Adrenal gland (tissue), 12 donors: ENCODE results near the gene LAPTM5. TPM values are rescaled to one million over a fixed set of nuclear protein-coding genes. Genes with fewer than 3 reads are reported as not detected.

ENCODE experiments used
- DNase-seq, 7 donors: peaks; one replicate each; pipeline ENCODE4 v3.0.0-alpha.2; 2019 to 2020
- H3K27ac ChIP-seq, 5 donors: fragments of 200-600 bp; sonication (generic) in 4 of 5; 1 replicate in 3 of 5; 2 replicates in 2 of 5; pipeline versions ENCODE4 v1.5.1 to v1.8.0; 2016 to 2020; ENCODE audit warnings: mild to moderate bottlenecking in 1 of 5
- H3K27me3 ChIP-seq: fragments of 200-600 bp; 2 replicates; pipeline ENCODE4 v1.8.0; 2021
- H3K36me3 ChIP-seq, 2 donors: fragments of 200-600 bp; replicated peaks in 1 of 2; 1 replicate in 1 of 2; 2 replicates in 1 of 2; pipeline versions ENCODE4 v1.5.1 to v1.8.0; 2018 to 2022
- H3K4me1 ChIP-seq, 2 donors: fragments of 200-600 bp; replicated peaks in 1 of 2; 1 replicate in 1 of 2; 2 replicates in 1 of 2; pipeline versions ENCODE4 v1.5.1 to v1.8.0; 2018 to 2021
- H3K4me3 ChIP-seq, 4 donors: fragments of 200-600 bp; sonication (generic) in 3 of 4; one replicate each; pipeline ENCODE4 v1.5.1; 2016 to 2018
- H3K9me3 ChIP-seq, 3 donors: fragments of 200-600 bp; sonication (generic) in 1 of 3; replicated peaks in 1 of 3; 1 replicate in 2 of 3; 2 replicates in 1 of 3; pipeline versions ENCODE4 v1.5.1 to v1.8.0; 2016 to 2021
- POLR2A ChIP-seq, 2 donors: fragments of 450-650 bp; IDR thresholded peaks; one replicate each; pipeline ENCODE4 v1.6.1; 2017; ENCODE audit warnings: antibody characterized with exemption in 2 of 2, mild to moderate bottlenecking in 2 of 2, moderate library complexity in 1 of 2
- WGBS, 4 donors: extraction: QIAGEN DNeasy Blood & Tissue Kit in 2 of 4; methylation state at CpG; one replicate each; pipeline versions ENCODE4 v1.1.5 to v1.1.7; 2013 to 2017; 5-methylcytosine and 5-hydroxymethylcytosine counted together
- intact Hi-C, 2 donors: fragments of 100-400 bp; cut with DNase I; formaldehyde crosslinking; loops; one replicate each; pipeline versions ENCODE4 v1.14.1 to v1.15.0; 2022 to 2023
- polyA plus RNA-seq, 3 donors: library from polyadenylated mRNA; stranded (reverse); fragments of 200-250 nt in 2 of 3; fragments of 350-450 nt in 1 of 3; fragmentation: Illumina TruSeq in 1 of 3; extraction: RNeasy Lipid Tissue Mini Kit (QIAGEN cat#74804) in 1 of 3; gene quantifications; one replicate each; pipeline ENCODE4 v1.2.3, GENCODE V29; 2013 to 2014
- total RNA-seq, 9 donors: library from RNA; depleted of rRNA in 4 of 9; stranded (reverse); fragments of >200 nt in 4 of 9; fragments of 120-200 nt in 1 of 9; fragmentation: NEBNext Ultra II Directional in 1 of 9; extraction: Animal tissue kit (Norgen Biotek cat#: 25700) in 1 of 9; gene quantifications; one replicate each; pipeline versions ENCODE4 v1.1.0 to v1.2.4, GENCODE V29; 2013 to 2023
- TF ChIP-seq, protein P1 (sequence below), 6 experiments: fragments of 450-650 bp in 4 of 6; fragments of 200-600 bp in 2 of 6; sonication (generic) in 1 of 6; IDR thresholded peaks; 1 replicate in 5 of 6; 2 replicates in 1 of 6; pipeline versions ENCODE4 v1.5.1 to v1.8.0; 2016 to 2021; ENCODE audit warnings: antibody characterized with exemption in 6 of 6, mild to moderate bottlenecking in 2 of 6, moderate library complexity in 1 of 6
- donor health status: healthy with polysubstance abuse.
- donor health status: Bipolar disorder and iron deficiency.
- donor health status: DM: yes; HTN: yes; CAD: no.
- donor health status: DM: no; HTN: no; CAD: no.
- donor health status: DM: no; HTN: no; CAD: no.
- donor health status: DM: yes; HTN: yes; CAD: no.

The LAPTM5 gene
- total and polyA plus RNA-seq, 12 donors: 7.8 to 177 (median 109) TPM

DNA sequence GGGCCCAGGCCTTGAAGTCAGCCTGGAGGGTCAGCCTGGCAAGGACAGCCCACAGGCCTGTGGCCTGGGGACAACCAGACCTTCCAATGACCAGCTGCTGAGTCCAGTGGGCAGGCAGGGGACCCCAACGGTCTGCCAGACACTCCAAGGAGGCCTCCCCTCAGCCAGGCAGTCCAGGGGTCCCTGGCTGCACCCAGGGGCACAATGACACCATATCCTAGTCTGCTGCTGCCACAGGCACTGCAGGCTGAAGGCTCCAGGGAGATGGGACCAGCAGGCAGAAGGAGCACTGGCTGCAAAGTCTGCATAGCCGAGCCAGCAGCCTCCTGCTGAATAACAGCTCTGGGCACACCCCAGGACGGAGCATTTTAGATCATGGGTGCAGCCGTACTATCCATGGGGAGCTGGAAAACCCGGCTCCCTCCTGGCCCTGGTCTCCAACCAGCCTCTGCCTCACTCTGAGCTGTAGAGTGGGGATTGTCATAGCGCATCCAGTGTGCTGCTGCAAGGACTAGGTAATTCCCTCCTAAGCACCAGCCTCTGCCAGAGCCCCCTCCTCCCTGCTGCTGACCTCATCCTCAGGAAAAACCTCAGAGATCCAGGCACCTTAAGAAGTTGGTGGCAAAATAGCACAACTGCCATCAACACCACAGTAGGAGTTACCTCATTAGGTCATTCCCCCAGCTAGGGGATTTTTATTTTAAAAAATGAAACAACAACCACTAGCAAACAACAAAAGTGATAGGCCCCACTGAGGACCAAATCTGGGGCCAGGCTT lies 4.8 kb upstream of the LAPTM5 start:
- no peaks in the 10 kb centered on the region for H3K27me3 ChIP-seq
- WGBS, 4 donors: 90 to 100% (median 94%) methylated on average over 1 to 6 of the region's 6 CpGs
- H3K4me3 ChIP-seq: no peak overlapping the region
- no peaks in the 10 kb centered on the region for H3K36me3 ChIP-seq
- intact Hi-C loops: no loop called here
- DNase-seq: no peak
- TF ChIP-seq, protein P1, sequence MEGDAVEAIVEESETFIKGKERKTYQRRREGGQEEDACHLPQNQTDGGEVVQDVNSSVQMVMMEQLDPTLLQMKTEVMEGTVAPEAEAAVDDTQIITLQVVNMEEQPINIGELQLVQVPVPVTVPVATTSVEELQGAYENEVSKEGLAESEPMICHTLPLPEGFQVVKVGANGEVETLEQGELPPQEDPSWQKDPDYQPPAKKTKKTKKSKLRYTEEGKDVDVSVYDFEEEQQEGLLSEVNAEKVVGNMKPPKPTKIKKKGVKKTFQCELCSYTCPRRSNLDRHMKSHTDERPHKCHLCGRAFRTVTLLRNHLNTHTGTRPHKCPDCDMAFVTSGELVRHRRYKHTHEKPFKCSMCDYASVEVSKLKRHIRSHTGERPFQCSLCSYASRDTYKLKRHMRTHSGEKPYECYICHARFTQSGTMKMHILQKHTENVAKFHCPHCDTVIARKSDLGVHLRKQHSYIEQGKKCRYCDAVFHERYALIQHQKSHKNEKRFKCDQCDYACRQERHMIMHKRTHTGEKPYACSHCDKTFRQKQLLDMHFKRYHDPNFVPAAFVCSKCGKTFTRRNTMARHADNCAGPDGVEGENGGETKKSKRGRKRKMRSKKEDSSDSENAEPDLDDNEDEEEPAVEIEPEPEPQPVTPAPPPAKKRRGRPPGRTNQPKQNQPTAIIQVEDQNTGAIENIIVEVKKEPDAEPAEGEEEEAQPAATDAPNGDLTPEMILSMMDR (IDR thresholded peaks at IDR 0.05): no peak
- no peak for TF ChIP-seq POLR2A (IDR thresholded peaks at IDR 0.05)
- no peak overlapping the region for H3K27ac ChIP-seq
- H3K4me1 ChIP-seq: peaks cover 8 to 13% of the 10 kb centered on the region in 2 donors
- H3K9me3 ChIP-seq: no peaks in the 10 kb centered on the region

DNA sequence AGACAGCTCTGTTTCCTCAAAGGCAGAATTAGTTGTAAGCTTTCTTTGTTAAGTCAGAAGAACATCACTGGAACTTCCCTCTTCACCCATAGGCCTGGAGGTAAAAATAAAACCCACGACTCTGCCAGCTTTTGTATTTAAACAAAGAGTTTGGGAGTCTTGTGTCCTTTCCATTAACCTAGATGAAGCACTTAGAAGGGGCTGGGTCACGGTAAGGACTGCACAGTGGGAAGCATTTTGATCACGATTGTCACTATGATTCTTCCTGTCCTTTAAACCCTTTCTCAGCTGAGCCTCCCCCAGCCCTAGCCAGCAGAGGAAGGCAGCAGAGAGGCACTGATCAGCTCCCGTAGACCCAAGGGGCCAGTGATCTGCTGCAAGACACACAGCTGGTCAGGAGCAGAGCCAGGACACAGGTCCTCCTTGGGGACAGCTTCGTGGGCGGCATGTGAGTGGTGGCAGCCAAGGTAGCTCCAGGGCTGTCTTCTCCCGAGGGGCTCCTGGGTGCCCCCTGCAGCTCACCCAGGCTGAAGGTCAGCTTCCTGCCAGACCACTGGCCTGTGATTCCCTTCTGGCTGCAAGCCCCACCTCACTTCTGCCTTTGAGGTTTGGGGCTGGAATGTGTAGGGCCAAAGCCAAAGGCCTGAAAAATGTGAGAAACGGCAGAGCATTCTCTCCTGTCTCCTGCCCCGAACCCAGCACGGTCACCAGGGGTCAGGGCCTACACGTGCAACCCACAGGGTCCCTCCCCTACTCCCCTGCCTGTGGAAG lies 4.0 kb upstream of the LAPTM5 start:
- Histone ChIP-seq H3K36me3 (no peaks in the 10 kb centered on the region), H3K4me3 (no peak overlapping the region), H3K27ac (peak overlapping the region in 1 of 5 donors; percentile 10), H3K9me3 (no peaks in the 10 kb centered on the region), H3K4me1 (peaks cover 8 to 13% of the 10 kb centered on the region in 2 donors), H3K27me3 (no peaks in the 10 kb centered on the region)
- TF ChIP-seq, protein P1 (IDR thresholded peaks at IDR 0.05): no peak
- no peak for TF ChIP-seq POLR2A (IDR thresholded peaks at IDR 0.05)
- WGBS, 4 donors: 64 to 73% (median 66%) methylated on average over 3 to 11 of the region's 11 CpGs
- intact Hi-C loops: no loop called here
- DNase-seq: no peak

DNA sequence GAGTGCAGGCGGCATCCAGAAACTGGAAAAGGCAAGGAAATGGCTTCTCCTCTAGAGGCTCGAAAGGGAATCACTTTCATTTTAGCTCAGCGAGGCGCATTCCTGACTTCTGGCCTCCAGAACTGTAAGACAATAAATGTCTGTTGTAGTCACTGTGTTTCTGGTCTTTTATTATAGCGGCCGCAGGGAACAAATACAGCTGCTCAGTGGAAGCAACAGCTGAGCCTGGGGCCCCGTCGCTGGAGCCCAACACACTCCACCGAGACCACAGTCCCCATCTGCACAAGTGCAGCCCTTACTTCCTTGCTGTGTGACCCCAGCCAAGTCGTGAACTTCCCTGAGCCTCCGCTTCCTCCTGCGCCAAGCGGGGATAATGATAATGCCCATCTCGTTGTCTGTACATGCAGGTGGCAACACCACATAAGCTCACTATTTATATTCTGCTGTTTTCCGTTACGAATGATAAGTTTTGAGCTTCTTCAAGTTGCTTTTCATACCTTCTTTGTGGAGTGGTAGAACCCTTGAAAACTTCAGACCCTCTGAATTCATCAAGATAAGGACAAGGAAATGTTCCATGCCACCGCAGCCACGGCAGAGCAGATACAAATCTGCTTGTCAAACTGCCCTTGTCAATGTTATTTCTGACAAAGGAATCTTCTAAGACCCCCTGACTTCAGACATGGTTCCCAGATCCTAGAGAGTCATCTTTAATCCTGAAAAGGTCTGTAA lies 3.2 kb upstream of the LAPTM5 start:
- Histone ChIP-seq H3K27me3 (no peaks in the 10 kb centered on the region), H3K4me1 (peaks cover 8 to 13% of the 10 kb centered on the region in 2 donors), H3K9me3 (no peaks in the 10 kb centered on the region), H3K27ac (peak overlapping the region in 1 of 5 donors; percentile 28), H3K36me3 (no peaks in the 10 kb centered on the region), H3K4me3 (no peak overlapping the region)
- TF ChIP-seq, protein P1 (IDR thresholded peaks at IDR 0.05): no peak
- no peak for DNase-seq
- intact Hi-C loops: no loop called here
- 73 to 88% (median 79%) methylated on average over 18 of the region's 18 CpGs for WGBS, 4 donors

DNA sequence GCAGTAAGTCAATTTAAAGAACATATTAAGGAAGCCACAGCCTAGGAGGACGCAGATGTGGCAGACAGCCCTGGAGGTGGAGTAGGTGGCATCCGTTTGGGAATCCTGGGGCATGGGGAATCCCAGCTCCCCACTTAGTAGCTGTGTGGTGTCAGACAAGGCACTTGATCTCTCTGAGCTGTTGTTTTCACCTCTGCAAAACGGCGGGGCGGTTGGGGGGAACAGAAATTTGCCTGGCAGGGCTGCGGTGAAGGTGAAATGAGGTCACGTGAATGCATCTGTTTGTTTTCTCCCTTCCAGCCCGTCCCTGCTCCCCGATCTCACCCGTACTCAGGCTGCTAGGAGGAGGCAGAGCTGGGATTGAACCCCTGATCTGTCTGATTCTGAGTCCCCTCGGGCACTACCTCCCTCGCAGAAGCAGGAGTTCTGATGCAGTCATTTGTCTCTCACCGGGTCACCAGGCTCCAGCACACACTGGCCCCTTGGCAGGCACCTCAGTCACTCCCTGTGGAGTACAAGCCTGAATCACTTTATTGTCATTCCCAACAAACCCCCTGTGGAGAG lies 2.2 kb upstream of the LAPTM5 start:
- no peaks in the 10 kb centered on the region for H3K9me3 ChIP-seq
- H3K4me3 ChIP-seq: no peak overlapping the region
- no peak for TF ChIP-seq POLR2A (IDR thresholded peaks at IDR 0.05)
- TF ChIP-seq, protein P1 (IDR thresholded peaks at IDR 0.05): no peak
- peaks cover 8 to 13% of the 10 kb centered on the region in 2 donors for H3K4me1 ChIP-seq
- WGBS, 4 donors: 87 to 90% (median 87%) methylated on average over 13 of the region's 13 CpGs
- no peaks in the 10 kb centered on the region for H3K27me3 ChIP-seq
- intact Hi-C loops: no loop called here
- no peak for DNase-seq
- H3K36me3 ChIP-seq: no peaks in the 10 kb centered on the region
- H3K27ac ChIP-seq: no peak overlapping the region
